DND-41 (cell line): Measurements from ENCODE around the gene ERC2.

ENCODE experiments used
- EZH2 ChIP-seq: IDR thresholded peaks from 3 replicates; pipeline ENCODE4 v1.6.1; 2012; ENCODE audit warnings: borderline replicate concordance, low read depth, mild to moderate bottlenecking, moderate library complexity, low read length, inconsistent platforms; ENCODE audit not compliant: severe bottlenecking
- TF ChIP-seq, protein P1 (sequence below): IDR thresholded peaks from 2 replicates; pipeline ENCODE4 v1.5.1; 2012; ENCODE audit warnings: borderline replicate concordance, low read length, moderate library complexity, mild to moderate bottlenecking; ENCODE audit not compliant: poor library complexity, severe bottlenecking; ENCODE audit errors: extremely low read depth

DNA sequence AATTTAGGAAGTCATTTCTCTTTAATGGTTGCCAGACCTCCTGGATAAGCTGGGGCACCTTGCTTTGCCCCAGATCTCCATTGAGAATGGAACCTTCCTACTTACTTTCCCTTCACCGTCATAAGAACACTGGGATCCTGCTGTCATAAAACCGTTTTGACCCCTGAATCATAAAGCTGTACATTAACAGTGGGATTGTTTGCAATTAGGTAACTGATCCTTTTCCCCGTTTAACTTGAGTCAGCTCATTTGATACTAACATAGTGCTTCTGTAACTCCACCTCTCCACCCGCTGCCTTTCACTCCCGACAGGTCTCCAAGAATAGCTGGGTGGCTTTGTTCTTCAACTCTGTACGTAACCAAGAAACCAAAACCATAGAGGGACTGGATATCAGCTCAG lies 673.0 kb downstream of the ERC2 start:
- TF ChIP-seq, protein P1, sequence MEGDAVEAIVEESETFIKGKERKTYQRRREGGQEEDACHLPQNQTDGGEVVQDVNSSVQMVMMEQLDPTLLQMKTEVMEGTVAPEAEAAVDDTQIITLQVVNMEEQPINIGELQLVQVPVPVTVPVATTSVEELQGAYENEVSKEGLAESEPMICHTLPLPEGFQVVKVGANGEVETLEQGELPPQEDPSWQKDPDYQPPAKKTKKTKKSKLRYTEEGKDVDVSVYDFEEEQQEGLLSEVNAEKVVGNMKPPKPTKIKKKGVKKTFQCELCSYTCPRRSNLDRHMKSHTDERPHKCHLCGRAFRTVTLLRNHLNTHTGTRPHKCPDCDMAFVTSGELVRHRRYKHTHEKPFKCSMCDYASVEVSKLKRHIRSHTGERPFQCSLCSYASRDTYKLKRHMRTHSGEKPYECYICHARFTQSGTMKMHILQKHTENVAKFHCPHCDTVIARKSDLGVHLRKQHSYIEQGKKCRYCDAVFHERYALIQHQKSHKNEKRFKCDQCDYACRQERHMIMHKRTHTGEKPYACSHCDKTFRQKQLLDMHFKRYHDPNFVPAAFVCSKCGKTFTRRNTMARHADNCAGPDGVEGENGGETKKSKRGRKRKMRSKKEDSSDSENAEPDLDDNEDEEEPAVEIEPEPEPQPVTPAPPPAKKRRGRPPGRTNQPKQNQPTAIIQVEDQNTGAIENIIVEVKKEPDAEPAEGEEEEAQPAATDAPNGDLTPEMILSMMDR: no peak
- TF ChIP-seq EZH2: no peak
